Stomach (tissue), 9 donors: ENCODE results near the gene RALY. TPM values are rescaled to one million over a fixed set of nuclear protein-coding genes. Genes with fewer than 3 reads are reported as not detected.

ENCODE experiments used
- DNase-seq, 2 donors: peaks; one replicate each; pipeline versions ENCODE4 v3.0.0 to v3.0.0-alpha.2; 2013 to 2019
- H3K27ac ChIP-seq, 5 donors: fragments of 200-600 bp in 4 of 5; sonication (generic) in 4 of 5; one replicate each; pipeline ENCODE4 v1.5.1; 2013 to 2019; ENCODE audit warnings: mild to moderate bottlenecking in 1 of 5, moderate library complexity in 1 of 5
- H3K27me3 ChIP-seq, 3 donors: fragments of 200-600 bp; sonication (generic); one replicate each; pipeline ENCODE4 v1.5.1; 2017 to 2019; ENCODE audit warnings: mixed run types in 1 of 3
- H3K36me3 ChIP-seq, 4 donors: fragments of 200-600 bp; sonication (generic); 1 replicate in 3 of 4; 2 replicates in 1 of 4; pipeline ENCODE4 v1.5.1; 2016 to 2019
- H3K4me1 ChIP-seq, 4 donors: fragments of 200-600 bp; sonication (generic); one replicate each; pipeline ENCODE4 v1.5.1; 2016 to 2019
- H3K4me3 ChIP-seq, 4 donors: fragments of 200-600 bp; sonication (generic) in 3 of 4; one replicate each; pipeline ENCODE4 v1.5.1; 2016 to 2019; ENCODE audit warnings: mild to moderate bottlenecking in 1 of 4
- H3K9me3 ChIP-seq, 4 donors: fragments of 200-600 bp; sonication (generic); one replicate each; pipeline ENCODE4 v1.5.1; 2016 to 2019
- EP300 ChIP-seq: sonication (generic); formaldehyde crosslinking; IDR thresholded peaks from one replicate; pipeline ENCODE4 v1.6.1; 2017; ENCODE audit warnings: antibody characterized with exemption
- POLR2A ChIP-seq, 4 donors: fragments of 450-650 bp; IDR thresholded peaks; one replicate each; pipeline ENCODE4 v1.6.1; 2016; ENCODE audit warnings: antibody characterized with exemption in 4 of 4, control low read depth in 2 of 4, mild to moderate bottlenecking in 1 of 4, moderate library complexity in 1 of 4
- POLR2AphosphoS5 ChIP-seq, 3 donors: sonication (generic); formaldehyde crosslinking; IDR thresholded peaks; one replicate each; pipeline ENCODE4 v1.6.1; 2016; ENCODE audit warnings: antibody characterized with exemption in 3 of 3
- WGBS, 5 donors: extraction: QIAGEN DNeasy Blood & Tissue Kit in 3 of 5; methylation state at CpG; one replicate each; pipeline versions ENCODE4 v1.1.5 to v1.1.7; 2013 to 2018; 5-methylcytosine and 5-hydroxymethylcytosine counted together
- intact Hi-C: fragments of 100-400 bp; cut with DNase I; formaldehyde crosslinking; loops from one replicate; pipeline ENCODE4 v1.15.1; 2023; ENCODE audit warnings: low total_unique reads
- polyA plus RNA-seq, 3 donors: library from polyadenylated mRNA; stranded (reverse); fragments of 200-250 nt; gene quantifications; one replicate each; pipeline ENCODE4 v1.2.3, GENCODE V29; 2013
- total RNA-seq, 5 donors: library from RNA; depleted of rRNA; stranded (reverse); fragments of >200 nt; gene quantifications; one replicate each; pipeline versions ENCODE4 v1.1.0 to v1.2.3, GENCODE V29; 2014 to 2016
- TF ChIP-seq, protein P1 (sequence below), 7 experiments: fragments of 450-650 bp in 4 of 7; fragments of 200-600 bp in 3 of 7; sonication (generic) in 3 of 7; IDR thresholded peaks; one replicate each; pipeline ENCODE4 v1.5.1; 2016 to 2019; ENCODE audit warnings: antibody characterized with exemption in 7 of 7, control low read depth in 2 of 7, mild to moderate bottlenecking in 1 of 7
- donor health status: healthy with polysubstance abuse.
- donor health status: Bipolar disorder and iron deficiency.
- donor health status: healthy.

RALY gene
- total and polyA plus RNA-seq, 8 donors, result 21.6 to 389 (median 97.7) TPM

DNA sequence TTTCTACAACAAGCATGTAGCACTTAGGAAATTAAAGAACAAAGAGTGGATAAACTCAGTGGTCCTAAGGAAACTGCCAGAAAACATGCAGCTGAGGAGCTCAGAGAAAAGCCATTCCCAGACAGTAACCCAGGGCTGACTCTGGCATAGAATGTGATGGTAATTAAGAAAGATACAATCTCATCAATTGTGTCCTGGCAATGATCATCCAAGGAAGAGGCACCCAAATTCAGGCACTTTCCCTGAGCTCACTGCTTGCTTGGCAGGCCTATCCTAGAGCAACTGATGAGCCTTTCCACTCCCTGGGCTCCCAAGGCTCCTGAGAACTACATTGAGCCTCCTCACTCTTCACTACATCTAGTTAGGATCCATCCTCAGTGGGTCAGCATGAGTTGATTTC lies 102.1 kb downstream of the RALY start:
- peaks cover 56 to 100% (median 100%) of the 10 kb centered on the region in 4 donors for H3K36me3 ChIP-seq
- H3K27me3 ChIP-seq, result no peaks in the 10 kb centered on the region

DNA sequence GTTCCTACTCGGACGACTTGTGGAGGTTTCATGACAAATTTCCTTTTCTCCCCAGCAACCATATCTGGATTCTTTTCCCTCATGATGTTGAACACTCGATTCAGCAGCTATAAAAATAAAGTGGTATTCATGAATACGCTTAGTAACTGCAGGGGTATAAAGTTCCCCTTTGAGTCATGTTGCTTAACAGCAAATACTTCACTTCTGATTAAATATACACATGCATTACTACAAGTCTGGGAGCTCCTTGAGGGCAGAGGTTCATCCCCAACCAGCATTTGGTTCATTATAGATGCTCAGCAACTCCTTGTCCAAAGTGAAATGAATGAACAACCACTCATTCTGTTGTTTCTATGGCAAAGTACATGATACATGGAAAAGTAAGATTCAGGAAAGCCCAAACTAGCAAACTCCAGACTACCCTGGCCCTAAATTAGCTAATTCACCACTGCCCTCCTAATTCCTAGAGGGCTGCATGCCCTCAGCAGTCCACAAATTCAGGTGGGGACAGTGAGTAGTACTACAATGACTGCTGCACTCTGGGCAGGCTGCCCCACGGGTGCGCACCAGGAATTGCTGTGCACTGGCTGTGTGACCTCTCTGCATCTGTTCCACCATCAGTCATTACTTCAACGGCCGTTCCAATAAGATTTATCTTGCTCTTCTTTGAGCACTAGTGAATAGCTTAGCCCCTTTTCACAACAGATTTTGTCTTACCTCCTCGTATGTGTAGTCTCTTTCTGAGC lies 103.2 kb downstream of the RALY start:
- WGBS, 5 donors, result 68 to 85% (median 79%) methylated on average over 7 to 9 of the region's 9 CpGs
- intact Hi-C loops, result no loop called here

More for the DNA sequence above, 102.1 kb downstream of the RALY start:
- Histone ChIP-seq H3K4me1 (peaks cover 0 to 4% (median 2%) of the 10 kb centered on the region in 4 donors), H3K4me3 (no peak overlapping the region), H3K9me3 (no peaks in the 10 kb centered on the region), H3K27ac (no peak overlapping the region)
- intact Hi-C loops, result no loop called here
- TF ChIP-seq POLR2A (IDR thresholded peaks at IDR 0.05), result no peak
- no peak for TF ChIP-seq POLR2AphosphoS5 (IDR thresholded peaks at IDR 0.05)
- TF ChIP-seq, protein P1, sequence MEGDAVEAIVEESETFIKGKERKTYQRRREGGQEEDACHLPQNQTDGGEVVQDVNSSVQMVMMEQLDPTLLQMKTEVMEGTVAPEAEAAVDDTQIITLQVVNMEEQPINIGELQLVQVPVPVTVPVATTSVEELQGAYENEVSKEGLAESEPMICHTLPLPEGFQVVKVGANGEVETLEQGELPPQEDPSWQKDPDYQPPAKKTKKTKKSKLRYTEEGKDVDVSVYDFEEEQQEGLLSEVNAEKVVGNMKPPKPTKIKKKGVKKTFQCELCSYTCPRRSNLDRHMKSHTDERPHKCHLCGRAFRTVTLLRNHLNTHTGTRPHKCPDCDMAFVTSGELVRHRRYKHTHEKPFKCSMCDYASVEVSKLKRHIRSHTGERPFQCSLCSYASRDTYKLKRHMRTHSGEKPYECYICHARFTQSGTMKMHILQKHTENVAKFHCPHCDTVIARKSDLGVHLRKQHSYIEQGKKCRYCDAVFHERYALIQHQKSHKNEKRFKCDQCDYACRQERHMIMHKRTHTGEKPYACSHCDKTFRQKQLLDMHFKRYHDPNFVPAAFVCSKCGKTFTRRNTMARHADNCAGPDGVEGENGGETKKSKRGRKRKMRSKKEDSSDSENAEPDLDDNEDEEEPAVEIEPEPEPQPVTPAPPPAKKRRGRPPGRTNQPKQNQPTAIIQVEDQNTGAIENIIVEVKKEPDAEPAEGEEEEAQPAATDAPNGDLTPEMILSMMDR (IDR thresholded peaks at IDR 0.05), result no peak
- no peak for TF ChIP-seq EP300
- DNase-seq, result no peak

DNA sequence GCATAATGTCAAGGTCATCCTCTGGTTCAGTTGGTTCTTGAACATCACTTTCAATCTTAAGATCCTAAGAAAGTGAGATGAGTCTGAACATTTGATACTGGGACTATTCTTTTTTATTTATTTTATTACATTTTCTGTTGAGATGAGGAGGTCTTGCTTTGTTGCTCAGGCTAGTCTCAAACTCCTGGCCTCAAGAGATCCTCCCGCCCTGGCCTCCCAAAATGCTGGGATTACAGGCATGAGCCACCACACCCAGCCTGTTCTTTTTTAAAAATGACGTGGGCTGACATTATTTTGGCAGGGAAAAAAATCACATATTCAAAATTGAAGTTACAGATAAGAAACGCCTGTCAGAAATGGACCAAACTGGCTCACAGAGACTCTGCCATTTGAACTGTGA lies 104.9 kb downstream of the RALY start:
- Histone ChIP-seq H3K27me3 (no peaks in the 10 kb centered on the region), H3K4me1 (peaks cover 0 to 18% (median 5%) of the 10 kb centered on the region in 4 donors), H3K4me3 (no peak overlapping the region), H3K27ac (no peak overlapping the region), H3K9me3 (no peaks in the 10 kb centered on the region), H3K36me3 (peaks cover 49 to 100% (median 100%) of the 10 kb centered on the region in 4 donors)
- WGBS, 5 donors, result 55 to 67% (median 64%) methylated on average over 3 of the region's 3 CpGs
- DNase-seq, result no peak
- intact Hi-C loops, result no loop called here
- TF ChIP-seq POLR2A (IDR thresholded peaks at IDR 0.05) (no peak), EP300 (no peak), POLR2AphosphoS5 (IDR thresholded peaks at IDR 0.05) (no peak)
- TF ChIP-seq, protein P1 (IDR thresholded peaks at IDR 0.05), result no peak

More for the DNA sequence above, 103.2 kb downstream of the RALY start:
- peaks cover 55 to 100% (median 100%) of the 10 kb centered on the region in 4 donors for H3K36me3 ChIP-seq
- H3K9me3 ChIP-seq, result no peaks in the 10 kb centered on the region
- no peaks in the 10 kb centered on the region for H3K27me3 ChIP-seq
- H3K4me1 ChIP-seq, result peaks cover 0 to 14% (median 5%) of the 10 kb centered on the region in 4 donors
- DNase-seq, result no peak
- no peak overlapping the region for H3K4me3 ChIP-seq
- no peak overlapping the region for H3K27ac ChIP-seq
- TF ChIP-seq, protein P1 (IDR thresholded peaks at IDR 0.05), result no peak

DNA sequence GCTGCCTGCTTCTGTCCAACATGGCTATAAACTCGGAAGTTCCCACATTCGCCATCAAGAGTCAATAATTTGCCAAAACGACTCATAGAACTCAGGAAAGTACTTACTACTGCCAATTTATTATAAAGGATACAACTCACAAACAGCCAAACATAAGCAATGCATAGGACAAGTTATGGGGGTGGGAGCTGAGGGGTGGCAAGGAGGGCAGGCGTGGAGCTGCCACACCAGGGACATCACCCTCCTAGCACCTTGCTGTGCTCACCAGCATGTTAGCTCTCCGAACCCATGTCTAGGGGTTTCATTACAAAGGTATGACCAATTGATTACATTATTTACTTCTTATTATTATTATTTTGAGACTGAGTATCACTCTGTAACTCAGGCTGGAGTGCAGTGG lies 106.0 kb downstream of the RALY start:
- peaks cover 0 to 26% (median 5%) of the 10 kb centered on the region in 4 donors for H3K4me1 ChIP-seq

More for the DNA sequence above, 106.0 kb downstream of the RALY start:
- Histone ChIP-seq H3K36me3 (peaks cover 56 to 100% (median 100%) of the 10 kb centered on the region in 4 donors), H3K4me3 (no peak overlapping the region), H3K27ac (no peak overlapping the region), H3K9me3 (no peaks in the 10 kb centered on the region), H3K27me3 (no peaks in the 10 kb centered on the region)
- intact Hi-C loops, result no loop called here
- WGBS, 5 donors, result 67 to 87% (median 77%) methylated on average over 5 of the region's 5 CpGs
- TF ChIP-seq POLR2AphosphoS5 (IDR thresholded peaks at IDR 0.05) (no peak), POLR2A (IDR thresholded peaks at IDR 0.05) (no peak), EP300 (no peak)
- TF ChIP-seq, protein P1 (IDR thresholded peaks at IDR 0.05), result no peak
- DNase-seq, result no peak
